ENCODE measurements around the gene AHCYL2.

DNA sequence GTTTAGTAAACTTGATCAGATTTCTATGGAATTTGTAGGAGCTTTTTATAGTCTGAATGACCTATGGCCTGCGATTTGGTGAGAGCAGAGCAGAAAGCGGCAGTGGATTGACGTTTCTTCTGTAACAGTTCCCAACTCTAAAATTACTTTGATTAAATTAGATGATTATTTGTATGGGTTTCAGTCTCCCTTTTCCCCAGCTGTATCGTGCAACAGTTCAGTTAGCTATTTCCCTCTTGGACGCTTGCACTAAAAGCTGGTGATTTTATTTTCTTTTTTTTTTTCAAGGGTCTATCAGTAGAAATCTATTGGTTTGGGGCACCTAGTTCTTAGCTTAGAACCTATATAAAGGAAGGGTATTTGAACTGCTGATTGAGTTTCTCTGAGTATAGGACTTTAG is 6.8 kb downstream of the AHCYL2 start:
- TF ChIP-seq CBX3 (IDR thresholded peaks at IDR 0.05; ENCODE audit: low read depth) (no peak), YY1 (IDR thresholded peaks at IDR 0.05; ENCODE audit: extremely low read depth, insufficient replicate concordance, low read depth, low read length) (no peak)
- TF ChIP-seq, protein P1, sequence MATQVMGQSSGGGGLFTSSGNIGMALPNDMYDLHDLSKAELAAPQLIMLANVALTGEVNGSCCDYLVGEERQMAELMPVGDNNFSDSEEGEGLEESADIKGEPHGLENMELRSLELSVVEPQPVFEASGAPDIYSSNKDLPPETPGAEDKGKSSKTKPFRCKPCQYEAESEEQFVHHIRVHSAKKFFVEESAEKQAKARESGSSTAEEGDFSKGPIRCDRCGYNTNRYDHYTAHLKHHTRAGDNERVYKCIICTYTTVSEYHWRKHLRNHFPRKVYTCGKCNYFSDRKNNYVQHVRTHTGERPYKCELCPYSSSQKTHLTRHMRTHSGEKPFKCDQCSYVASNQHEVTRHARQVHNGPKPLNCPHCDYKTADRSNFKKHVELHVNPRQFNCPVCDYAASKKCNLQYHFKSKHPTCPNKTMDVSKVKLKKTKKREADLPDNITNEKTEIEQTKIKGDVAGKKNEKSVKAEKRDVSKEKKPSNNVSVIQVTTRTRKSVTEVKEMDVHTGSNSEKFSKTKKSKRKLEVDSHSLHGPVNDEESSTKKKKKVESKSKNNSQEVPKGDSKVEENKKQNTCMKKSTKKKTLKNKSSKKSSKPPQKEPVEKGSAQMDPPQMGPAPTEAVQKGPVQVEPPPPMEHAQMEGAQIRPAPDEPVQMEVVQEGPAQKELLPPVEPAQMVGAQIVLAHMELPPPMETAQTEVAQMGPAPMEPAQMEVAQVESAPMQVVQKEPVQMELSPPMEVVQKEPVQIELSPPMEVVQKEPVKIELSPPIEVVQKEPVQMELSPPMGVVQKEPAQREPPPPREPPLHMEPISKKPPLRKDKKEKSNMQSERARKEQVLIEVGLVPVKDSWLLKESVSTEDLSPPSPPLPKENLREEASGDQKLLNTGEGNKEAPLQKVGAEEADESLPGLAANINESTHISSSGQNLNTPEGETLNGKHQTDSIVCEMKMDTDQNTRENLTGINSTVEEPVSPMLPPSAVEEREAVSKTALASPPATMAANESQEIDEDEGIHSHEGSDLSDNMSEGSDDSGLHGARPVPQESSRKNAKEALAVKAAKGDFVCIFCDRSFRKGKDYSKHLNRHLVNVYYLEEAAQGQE (IDR thresholded peaks at IDR 0.05; ENCODE audit: low read depth) = no peak
- TF ChIP-seq, protein P2, sequence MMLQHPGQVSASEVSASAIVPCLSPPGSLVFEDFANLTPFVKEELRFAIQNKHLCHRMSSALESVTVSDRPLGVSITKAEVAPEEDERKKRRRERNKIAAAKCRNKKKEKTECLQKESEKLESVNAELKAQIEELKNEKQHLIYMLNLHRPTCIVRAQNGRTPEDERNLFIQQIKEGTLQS (IDR thresholded peaks at IDR 0.05) = no peak
- TF ChIP-seq, protein P3, sequence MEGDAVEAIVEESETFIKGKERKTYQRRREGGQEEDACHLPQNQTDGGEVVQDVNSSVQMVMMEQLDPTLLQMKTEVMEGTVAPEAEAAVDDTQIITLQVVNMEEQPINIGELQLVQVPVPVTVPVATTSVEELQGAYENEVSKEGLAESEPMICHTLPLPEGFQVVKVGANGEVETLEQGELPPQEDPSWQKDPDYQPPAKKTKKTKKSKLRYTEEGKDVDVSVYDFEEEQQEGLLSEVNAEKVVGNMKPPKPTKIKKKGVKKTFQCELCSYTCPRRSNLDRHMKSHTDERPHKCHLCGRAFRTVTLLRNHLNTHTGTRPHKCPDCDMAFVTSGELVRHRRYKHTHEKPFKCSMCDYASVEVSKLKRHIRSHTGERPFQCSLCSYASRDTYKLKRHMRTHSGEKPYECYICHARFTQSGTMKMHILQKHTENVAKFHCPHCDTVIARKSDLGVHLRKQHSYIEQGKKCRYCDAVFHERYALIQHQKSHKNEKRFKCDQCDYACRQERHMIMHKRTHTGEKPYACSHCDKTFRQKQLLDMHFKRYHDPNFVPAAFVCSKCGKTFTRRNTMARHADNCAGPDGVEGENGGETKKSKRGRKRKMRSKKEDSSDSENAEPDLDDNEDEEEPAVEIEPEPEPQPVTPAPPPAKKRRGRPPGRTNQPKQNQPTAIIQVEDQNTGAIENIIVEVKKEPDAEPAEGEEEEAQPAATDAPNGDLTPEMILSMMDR (IDR thresholded peaks at IDR 0.05 in 2 of 3, conservative IDR thresholded peaks at IDR 0.05 in 1 of 3; ENCODE audit: borderline replicate concordance in 1 of 3, insufficient read depth in 1 of 3, low read depth in 2 of 3, low read length in 2 of 3) = no peak

Data from HCT116 (cell line).